Right lobe of liver (tissue), 6 donors: ENCODE results near the gene JAKMIP1. TPM values are rescaled to one million over a fixed set of nuclear protein-coding genes. Genes with fewer than 3 reads are reported as not detected.

ENCODE experiments used
- ATAC-seq, 4 donors: fragments of 200-7000 bp; cut with Tn5 transposase; one replicate each; pipeline ENCODE4 v1.9.1; 2020; ENCODE audit warnings: mild to moderate bottlenecking in 4 of 4, moderate library complexity in 4 of 4
- DNase-seq, 3 donors: peaks; one replicate each; pipeline ENCODE4 v3.0.0-alpha.2; 2020
- H3K27ac ChIP-seq, 3 donors: fragments of 200-600 bp; one replicate each; pipeline ENCODE4 v1.8.0; 2022
- H3K27me3 ChIP-seq, 2 donors: fragments of 200-600 bp; one replicate each; pipeline ENCODE4 v1.8.0; 2022
- H3K36me3 ChIP-seq, 4 donors: fragments of 200-600 bp; sonication (generic) in 1 of 4; one replicate each; pipeline versions ENCODE4 v1.5.1 to v1.8.0; 2017 to 2022; ENCODE audit warnings: control low read depth in 1 of 4
- H3K4me1 ChIP-seq, 4 donors: fragments of 200-600 bp; sonication (generic) in 1 of 4; one replicate each; pipeline versions ENCODE4 v1.5.1 to v1.8.0; 2017 to 2022; ENCODE audit warnings: control low read depth in 1 of 4
- H3K4me3 ChIP-seq, 3 donors: fragments of 200-600 bp; one replicate each; pipeline ENCODE4 v1.8.0; 2022
- H3K9me3 ChIP-seq, 4 donors: fragments of 200-600 bp; sonication (generic) in 1 of 4; one replicate each; pipeline versions ENCODE4 v1.5.1 to v1.8.0; 2017 to 2022; ENCODE audit warnings: control low read depth in 1 of 4
- CTCF ChIP-seq, 4 donors: fragments of 200-600 bp in 3 of 4; fragments of 450-650 bp in 1 of 4; IDR thresholded peaks; one replicate each; pipeline versions ENCODE4 v1.5.1 to v1.8.0; 2016 to 2022; ENCODE audit warnings: antibody characterized with exemption in 4 of 4, mild to moderate bottlenecking in 2 of 4
- POLR2A ChIP-seq: fragments of 450-650 bp; IDR thresholded peaks from one replicate; pipeline ENCODE4 v1.6.1; 2017; ENCODE audit warnings: antibody characterized with exemption, mild to moderate bottlenecking
- WGBS: methylation state at CpG from one replicate; pipeline ENCODE4 v1.1.6; 2018; ENCODE audit warnings: low coverage, low lambda C conversion rate; ENCODE audit not compliant: insufficient coverage; ENCODE audit errors: missing lambda C conversion rate; 5-methylcytosine and 5-hydroxymethylcytosine counted together
- intact Hi-C, 2 donors: fragments of 100-400 bp; cut with DNase I; formaldehyde crosslinking; loops; one replicate each; pipeline versions ENCODE4 v1.11.2 to v1.14.1; 2022
- total RNA-seq, 6 experiments: library from RNA; depleted of rRNA in 2 of 6; stranded (reverse); fragments of >200 nt in 2 of 6; fragmentation: NEBNext Ultra II Directional in 3 of 6; extraction: Animal tissue kit (Norgen Biotek cat#: 25700) in 3 of 6; gene quantifications; one replicate each; pipeline versions ENCODE4 v1.1.0 to v1.2.4, GENCODE V29; 2016 to 2023
- donor health status: DM: no; HTN: yes; CAD: no.
- donor health status: DM: no; HTN: no; CAD: no.
- donor health status: DM: no; HTN: no; CAD: no.
- donor health status: DM: no; HTN: yes; CAD: no.
- donor health status: DM: no; HTN: yes; CAD: no.

The JAKMIP1 gene
- total RNA-seq, 6 experiments from 2014 or later = 0.12 TPM; not detected in 5

DNA sequence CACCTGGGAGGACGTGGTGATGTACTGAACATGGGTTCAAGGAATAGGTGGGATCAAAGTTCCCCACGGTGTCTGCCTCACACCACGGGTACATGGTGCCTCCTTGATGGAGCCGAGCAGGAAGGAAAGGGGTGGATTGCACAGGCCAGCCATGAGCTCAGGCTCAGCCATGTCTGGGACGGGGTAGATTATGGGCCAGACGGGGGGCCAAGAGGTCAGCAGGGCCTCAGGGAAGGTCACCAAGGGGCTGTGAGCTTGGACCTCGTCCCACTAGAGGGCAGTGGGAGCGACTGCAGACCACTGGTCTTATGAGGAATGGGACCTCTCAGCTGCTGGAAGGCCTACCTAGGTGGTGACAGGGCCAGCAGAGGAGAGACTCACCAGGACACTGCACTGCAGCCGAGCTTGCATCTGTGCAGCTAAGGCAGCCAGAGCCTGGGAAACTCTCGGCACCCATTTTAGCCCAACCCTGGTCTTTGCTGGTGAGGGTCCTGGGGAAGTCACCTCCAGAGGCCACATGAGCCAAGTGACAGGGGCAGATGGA is 38.4 kb downstream of the JAKMIP1 start:
- Histone ChIP-seq H3K27me3 (no peaks in the 10 kb centered on the region), H3K4me1 (no peaks in the 10 kb centered on the region), H3K4me3 (no peak overlapping the region), H3K27ac (no peak overlapping the region), H3K9me3 (no peaks in the 10 kb centered on the region), H3K36me3 (no peaks in the 10 kb centered on the region)
- 68% methylated on average over 5 of the region's 10 CpGs for WGBS
- intact Hi-C loops = no loop called here
- no peak for ATAC-seq
- no peak for DNase-seq
- TF ChIP-seq POLR2A (no peak), CTCF (IDR thresholded peaks at IDR 0.05) (no peak)

DNA sequence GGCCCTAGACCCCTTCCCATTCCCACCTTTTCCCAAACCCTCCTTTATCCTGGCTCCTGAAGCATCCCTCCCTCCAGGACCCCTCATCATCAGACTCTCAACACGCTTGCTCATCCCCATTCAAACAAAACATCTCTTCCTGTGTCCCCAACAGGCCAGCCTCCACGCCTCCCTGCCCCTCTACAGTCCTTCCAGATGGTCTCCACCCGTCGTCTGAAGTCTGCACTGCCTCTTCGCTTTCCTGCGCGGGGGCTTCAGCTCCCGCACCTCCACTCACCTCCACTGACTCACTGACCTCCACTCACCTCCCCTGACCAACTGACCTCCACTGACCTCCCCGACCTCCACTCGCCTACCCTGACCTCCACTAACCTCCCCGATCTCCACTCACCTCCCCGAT is 39.8 kb downstream of the JAKMIP1 start:
- Histone ChIP-seq H3K4me3 (no peak overlapping the region), H3K27ac (no peak overlapping the region), H3K4me1 (no peaks in the 10 kb centered on the region), H3K9me3 (no peaks in the 10 kb centered on the region), H3K36me3 (no peaks in the 10 kb centered on the region), H3K27me3 (no peaks in the 10 kb centered on the region)
- no peak for DNase-seq
- 76% methylated on average over 11 of the region's 12 CpGs for WGBS
- TF ChIP-seq CTCF (IDR thresholded peaks at IDR 0.05) (no peak), POLR2A (no peak)
- no peak for ATAC-seq
- intact Hi-C loops = no loop called here

- no peak overlapping the region for H3K4me3 ChIP-seq
- no peak overlapping the region for H3K27ac ChIP-seq
- no peaks in the 10 kb centered on the region for H3K36me3 ChIP-seq
- 77% methylated on average over 3 of the region's 9 CpGs for WGBS
- H3K27me3 ChIP-seq = no peaks in the 10 kb centered on the region
- no peaks in the 10 kb centered on the region for H3K4me1 ChIP-seq
- H3K9me3 ChIP-seq = no peaks in the 10 kb centered on the region
- ATAC-seq = no peak
- intact Hi-C loops = no loop called here
- TF ChIP-seq CTCF (IDR thresholded peaks at IDR 0.05) (no peak), POLR2A (no peak)
- no peak for DNase-seq
These were observed 42.4 kb downstream of the JAKMIP1 start for GRCh38 chr4:6157926-6158325.

DNA sequence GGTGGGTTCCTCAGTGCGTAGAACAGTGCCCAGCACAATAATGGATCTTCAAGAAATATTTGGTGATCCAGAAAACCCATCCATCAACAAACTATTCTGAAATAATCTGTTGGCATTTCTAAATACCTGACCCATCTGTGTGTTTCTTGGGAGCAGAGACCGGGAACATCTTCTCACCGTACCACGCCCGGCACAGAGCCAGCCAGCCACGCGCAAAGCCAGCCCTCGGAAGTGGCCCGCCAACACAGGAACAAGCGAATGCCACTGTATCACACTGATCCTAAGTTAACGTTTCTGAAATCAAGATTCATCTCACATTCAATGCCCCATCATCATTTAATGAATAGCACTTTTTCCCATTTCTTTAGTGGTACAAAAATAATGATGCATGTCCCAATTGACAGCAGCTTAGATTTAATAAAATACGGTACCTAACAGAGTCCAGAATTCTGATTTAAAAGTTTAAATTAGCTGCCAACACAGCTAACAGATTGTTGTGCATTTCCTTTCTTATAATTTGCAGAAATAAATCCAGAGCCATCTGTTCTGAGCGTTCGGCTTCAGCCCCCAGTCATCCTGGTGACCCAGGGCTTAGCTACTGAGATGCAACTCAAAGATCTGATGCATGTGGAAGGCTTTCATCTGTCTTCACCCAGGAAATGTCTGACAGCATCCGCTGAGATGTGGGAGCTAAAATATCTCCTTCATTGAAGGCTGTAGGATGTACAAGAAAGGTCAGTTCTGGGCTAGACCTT is 44.2 kb downstream of the JAKMIP1 start:
- TF ChIP-seq CTCF (IDR thresholded peaks at IDR 0.05) (no peak), POLR2A (no peak)
- H3K27me3 ChIP-seq = no peaks in the 10 kb centered on the region
- H3K4me3 ChIP-seq = no peak overlapping the region
- WGBS = 52% methylated on average over 4 of the region's 15 CpGs
- H3K9me3 ChIP-seq = no peaks in the 10 kb centered on the region
- no peak overlapping the region for H3K27ac ChIP-seq
- no peak for ATAC-seq
- H3K36me3 ChIP-seq = no peaks in the 10 kb centered on the region
- intact Hi-C loops = no loop called here
- no peak for DNase-seq
- H3K4me1 ChIP-seq = no peaks in the 10 kb centered on the region
